GM19452 (cell line): ENCODE results near the gene MAFB.

Experiments used
- ATAC-seq: cut with Tn5 transposase; IDR thresholded peaks from one replicate; pipeline ENCODE4 v1.9.1; 2021; ENCODE audit not compliant: unreplicated experiment

The MAFB gene

GRCh38 chr20:40703975-40704530, 15.0 kb upstream of the MAFB start:
- ATAC-seq, result no peak

- ATAC-seq, result no peak
These were observed 13.5 kb upstream of the MAFB start for GRCh38 chr20:40702504-40702903.

- no peak for ATAC-seq
These were observed 9.7 kb upstream of the MAFB start for GRCh38 chr20:40698744-40699143.

GRCh38 chr20:40698281-40698680, 9.2 kb upstream of the MAFB start:
- ATAC-seq, result no peak

- no peak for ATAC-seq
These were observed 8.5 kb upstream of the MAFB start for GRCh38 chr20:40697541-40697940.

- ATAC-seq, result no peak
These were observed 6.2 kb upstream of the MAFB start for GRCh38 chr20:40695214-40695613.

GRCh38 chr20:40694246-40694645, 5.2 kb upstream of the MAFB start:
- ATAC-seq, result no peak

GRCh38 chr20:40692240-40693011, 3.4 kb upstream of the MAFB start:
- ATAC-seq, result no peak

GRCh38 chr20:40691566-40692239, 2.7 kb upstream of the MAFB start:
- no peak for ATAC-seq

GRCh38 chr20:40690836-40691565, 2.0 kb upstream of the MAFB start:
- ATAC-seq, result no peak

GRCh38 chr20:40689943-40690835, 1.2 kb upstream of the MAFB start:
- ATAC-seq, result peak; percentile 60

- no peak for ATAC-seq
These were observed 622 bp downstream of the MAFB start for GRCh38 chr20:40688129-40689099.

- ATAC-seq, result no peak
These were observed 1.5 kb downstream of the MAFB start for GRCh38 chr20:40687384-40688128.

GRCh38 chr20:40686893-40687292, 2.1 kb downstream of the MAFB start:
- no peak for ATAC-seq

GRCh38 chr20:40686434-40686882, 2.6 kb downstream of the MAFB start:
- no peak for ATAC-seq

GRCh38 chr20:40685349-40685748, 3.7 kb downstream of the MAFB start:
- no peak for ATAC-seq

GRCh38 chr20:40683894-40684268, 5.2 kb downstream of the MAFB start:
- no peak for ATAC-seq

GRCh38 chr20:40683221-40683893, 5.7 kb downstream of the MAFB start:
- no peak for ATAC-seq
